Keratinocyte (primary cell): ENCODE results near the gene ROBO3.

Experiments used
- CTCF ChIP-seq, 3 experiments: IDR thresholded peaks in 1 of 3; conservative IDR thresholded peaks in 1 of 3; optimal IDR thresholded peaks in 1 of 3; 2 replicates in 2 of 3; 3 replicates in 1 of 3; pipeline versions ENCODE3 to v1.5.1; 2011; ENCODE audit warnings: low read length in 3 of 3, mild to moderate bottlenecking in 3 of 3, moderate library complexity in 2 of 3, control low read depth in 1 of 3, inconsistent platforms in 1 of 3; ENCODE audit not compliant: insufficient read depth in 2 of 3; ENCODE audit errors: extremely low read depth in 1 of 3
- EZH2 ChIP-seq: IDR thresholded peaks from one replicate; pipeline ENCODE4 v1.6.1; 2012; ENCODE audit warnings: inconsistent platforms, mild to moderate bottlenecking, low read length, moderate library complexity

GRCh38 chr11:124894606-124895430 is 29.6 kb downstream of the ROBO3 start:
- TF ChIP-seq CTCF (optimal IDR thresholded peaks at IDR 0.05 in 1 of 3, IDR thresholded peaks at IDR 0.05 in 1 of 3, conservative IDR thresholded peaks at IDR 0.05 in 1 of 3; ENCODE audit: extremely low read depth in 1 of 3, insufficient read depth in 2 of 3, low read length in 3 of 3), result no peak
- TF ChIP-seq EZH2, result no peak
